Neuronal stem cell (in vitro differentiated cells): ENCODE data around the gene ERC2.

Experiments used
- DNase-seq: peaks from one replicate; pipeline ENCODE4 v3.0.0-alpha.2; 2013; ENCODE audit warnings: low spot score
- H2AFZ ChIP-seq: one replicate; pipeline ENCODE4 v1.6.1; 2013; ENCODE audit warnings: mild to moderate bottlenecking, low read length, inconsistent platforms
- H2AK5ac ChIP-seq: 2 replicates; pipeline ENCODE4 v1.6.1; 2013; ENCODE audit warnings: low read depth, mild to moderate bottlenecking, inconsistent platforms, low read length, moderate library complexity, mixed read lengths
- H2BK120ac ChIP-seq: 2 replicates; pipeline ENCODE4 v1.6.1; 2013; ENCODE audit warnings: low read depth, mild to moderate bottlenecking, inconsistent platforms, low read length, moderate library complexity, mixed read lengths
- H2BK12ac ChIP-seq: one replicate; pipeline ENCODE4 v1.6.1; 2013; ENCODE audit warnings: low read length, inconsistent platforms
- H2BK15ac ChIP-seq: 2 replicates; pipeline ENCODE4 v1.6.1; 2013; ENCODE audit warnings: mild to moderate bottlenecking, low read length, inconsistent platforms, mixed read lengths
- H2BK5ac ChIP-seq: one replicate; pipeline ENCODE4 v1.6.1; 2013; ENCODE audit warnings: inconsistent platforms, mild to moderate bottlenecking, low read length, moderate library complexity
- H3K14ac ChIP-seq: one replicate; pipeline ENCODE4 v1.6.1; 2013; ENCODE audit warnings: low read length, inconsistent platforms
- H3K18ac ChIP-seq: 2 replicates; pipeline ENCODE4 v1.6.1; 2013; ENCODE audit warnings: low read length, inconsistent platforms
- H3K23ac ChIP-seq: 2 replicates; pipeline ENCODE4 v1.6.1; 2013; ENCODE audit warnings: low read depth, mild to moderate bottlenecking, mixed read lengths, low read length, inconsistent platforms; ENCODE audit not compliant: poor library complexity
- H3K27ac ChIP-seq: replicated peaks from 3 replicates; pipeline ENCODE4 v1.5.1; 2013; ENCODE audit warnings: low read length, inconsistent platforms
- H3K27me3 ChIP-seq, 3 experiments: 2 replicates each; pipeline ENCODE4 v1.6.1; 2013; ENCODE audit warnings: low read length in 3 of 3, mild to moderate bottlenecking in 2 of 3, inconsistent platforms in 1 of 3, low read depth in 1 of 3, mixed read lengths in 1 of 3, moderate library complexity in 1 of 3; ENCODE audit not compliant: control insufficient read depth in 3 of 3, insufficient read depth in 3 of 3
- H3K36me3 ChIP-seq, 2 donors: replicated peaks in 1 of 2; 2 replicates each; pipeline ENCODE4 v1.6.1; 2013; ENCODE audit warnings: low read length in 2 of 2; ENCODE audit not compliant: control insufficient read depth in 2 of 2, insufficient read depth in 2 of 2
- H3K4ac ChIP-seq: 2 replicates; pipeline ENCODE4 v1.6.1; 2013; ENCODE audit warnings: inconsistent platforms, mild to moderate bottlenecking, low read length, moderate library complexity
- H3K4me1 ChIP-seq, 2 donors: 1 replicate in 1 of 2; 2 replicates in 1 of 2; pipeline ENCODE4 v1.6.1; 2013; ENCODE audit warnings: low read length in 2 of 2, low read depth in 1 of 2; ENCODE audit not compliant: control insufficient read depth in 2 of 2, insufficient read depth in 1 of 2
- H3K4me2 ChIP-seq: one replicate; pipeline ENCODE4 v1.6.1; 2013; ENCODE audit warnings: mild to moderate bottlenecking, low read length, inconsistent platforms; ENCODE audit not compliant: insufficient read depth, poor library complexity, severe bottlenecking
- H3K4me3 ChIP-seq, 2 donors: 2 replicates each; pipeline ENCODE4 v1.5.1; 2013; ENCODE audit warnings: low read length in 2 of 2, mild to moderate bottlenecking in 2 of 2, inconsistent platforms in 1 of 2, moderate library complexity in 1 of 2
- H3K79me1 ChIP-seq: one replicate; pipeline ENCODE4 v1.6.1; 2013; ENCODE audit warnings: low read depth, mild to moderate bottlenecking, inconsistent platforms, low read length, moderate library complexity
- H3K9ac ChIP-seq: one replicate; pipeline ENCODE4 v1.6.1; 2013; ENCODE audit warnings: mild to moderate bottlenecking, low read depth, low read length, inconsistent platforms; ENCODE audit not compliant: poor library complexity
- H3K9me3 ChIP-seq, 2 donors: replicated peaks in 1 of 2; 2 replicates each; pipeline versions ENCODE3 to v1.6.1; 2013; ENCODE audit warnings: low read length in 2 of 2, mild to moderate bottlenecking in 2 of 2, inconsistent platforms in 1 of 2, low read depth in 1 of 2, mixed read lengths in 1 of 2, moderate library complexity in 1 of 2; ENCODE audit not compliant: control insufficient read depth in 2 of 2, insufficient read depth in 1 of 2
- H4K8ac ChIP-seq: one replicate; pipeline ENCODE4 v1.6.1; 2013; ENCODE audit warnings: low read depth, mild to moderate bottlenecking, inconsistent platforms, low read length, moderate library complexity
- H4K91ac ChIP-seq: one replicate; pipeline ENCODE4 v1.6.1; 2013; ENCODE audit warnings: low read length, low read depth, mild to moderate bottlenecking, inconsistent platforms; ENCODE audit not compliant: poor library complexity
- WGBS, 2 donors: extraction: QIAGEN DNeasy Blood & Tissue Kit; methylation state at CpG; one replicate each; pipeline ENCODE4 v1.1.7; 2013; ENCODE audit warnings: missing lambda C conversion rate in 2 of 2, mixed read lengths in 1 of 2; ENCODE audit not compliant: insufficient read length in 2 of 2, insufficient replicate concordance in 1 of 2; ENCODE audit errors: extremely low coverage in 2 of 2; 5-methylcytosine and 5-hydroxymethylcytosine counted together

Gene ERC2

GRCh38 chr3:55645422-55645821, 822.8 kb downstream of the ERC2 start:
- no CpG with 5 or more reads among the region's 4 CpGs for WGBS, 2 donors
- no peak for DNase-seq
- no peaks in the 10 kb centered on the region for H3K27me3 ChIP-seq
- no peak overlapping the region for H2BK120ac ChIP-seq
- H2AK5ac ChIP-seq = no peak overlapping the region
- H4K91ac ChIP-seq = no peak overlapping the region
- H3K4ac ChIP-seq = no peak overlapping the region
- H2BK15ac ChIP-seq = no peak overlapping the region
- no peak overlapping the region for H3K23ac ChIP-seq
- H2AFZ ChIP-seq = no peak overlapping the region
- no peaks in the 10 kb centered on the region for H3K9me3 ChIP-seq
- no peak overlapping the region for H3K27ac ChIP-seq
- no peaks in the 10 kb centered on the region for H3K36me3 ChIP-seq
- no peak overlapping the region for H3K14ac ChIP-seq
- H3K9ac ChIP-seq = no peak overlapping the region
- H2BK12ac ChIP-seq = no peak overlapping the region
- H3K4me3 ChIP-seq = no peak overlapping the region
- no peak overlapping the region for H4K8ac ChIP-seq
- H3K4me2 ChIP-seq = no peak overlapping the region
- no peak overlapping the region for H3K18ac ChIP-seq
- no peaks in the 10 kb centered on the region for H3K79me1 ChIP-seq
- no peak overlapping the region for H2BK5ac ChIP-seq
- peaks cover 4 to 7% of the 10 kb centered on the region in 2 donors for H3K4me1 ChIP-seq

- no peak overlapping the region for H3K4me2 ChIP-seq
- no peak overlapping the region for H3K18ac ChIP-seq
- no peak for DNase-seq
- no peaks in the 10 kb centered on the region for H3K9me3 ChIP-seq
- H3K36me3 ChIP-seq = no peaks in the 10 kb centered on the region
- no peaks in the 10 kb centered on the region for H3K79me1 ChIP-seq
- H3K4me3 ChIP-seq = no peak overlapping the region
- H2BK5ac ChIP-seq = no peak overlapping the region
- no peak overlapping the region for H3K14ac ChIP-seq
- H3K9ac ChIP-seq = no peak overlapping the region
- H4K8ac ChIP-seq = no peak overlapping the region
- H2AFZ ChIP-seq = no peak overlapping the region
- H2BK120ac ChIP-seq = no peak overlapping the region
- H3K4me1 ChIP-seq = peaks cover 4 to 5% of the 10 kb centered on the region in 2 donors
- H3K27me3 ChIP-seq = no peaks in the 10 kb centered on the region
- H4K91ac ChIP-seq = no peak overlapping the region
- no CpG with 5 or more reads among the region's 2 CpGs for WGBS, 2 donors
- no peak overlapping the region for H3K27ac ChIP-seq
- H3K4ac ChIP-seq = no peak overlapping the region
- no peak overlapping the region for H2BK12ac ChIP-seq
- H2AK5ac ChIP-seq = no peak overlapping the region
- H2BK15ac ChIP-seq = no peak overlapping the region
- no peak overlapping the region for H3K23ac ChIP-seq
These were observed 825.0 kb downstream of the ERC2 start for GRCh38 chr3:55643283-55643682.

- no peak overlapping the region for H3K9ac ChIP-seq
- H3K79me1 ChIP-seq = no peaks in the 10 kb centered on the region
- WGBS, 2 donors = no CpG with 5 or more reads among the region's 2 CpGs
- DNase-seq = no peak
- H3K36me3 ChIP-seq = no peaks in the 10 kb centered on the region
- peaks cover 2 to 5% of the 10 kb centered on the region in 2 donors for H3K4me1 ChIP-seq
- H3K27me3 ChIP-seq = no peaks in the 10 kb centered on the region
- no peak overlapping the region for H3K4ac ChIP-seq
- H3K9me3 ChIP-seq = no peaks in the 10 kb centered on the region
- no peak overlapping the region for H3K4me2 ChIP-seq
- H2BK5ac ChIP-seq = no peak overlapping the region
- H3K18ac ChIP-seq = no peak overlapping the region
- H3K14ac ChIP-seq = no peak overlapping the region
- H2AK5ac ChIP-seq = no peak overlapping the region
- H3K23ac ChIP-seq = no peak overlapping the region
- H2BK12ac ChIP-seq = no peak overlapping the region
- H4K8ac ChIP-seq = no peak overlapping the region
- no peak overlapping the region for H3K27ac ChIP-seq
- H2AFZ ChIP-seq = no peak overlapping the region
- H3K4me3 ChIP-seq = no peak overlapping the region
- no peak overlapping the region for H2BK15ac ChIP-seq
- H4K91ac ChIP-seq = no peak overlapping the region
- no peak overlapping the region for H2BK120ac ChIP-seq
These were observed 826.3 kb downstream of the ERC2 start for GRCh38 chr3:55641964-55642363.

- Histone ChIP-seq H3K27me3 (no peaks in the 10 kb centered on the region), H3K14ac (no peak overlapping the region), H4K8ac (no peak overlapping the region), H2AFZ (no peak overlapping the region), H2BK120ac (no peak overlapping the region), H3K23ac (no peak overlapping the region), H3K9me3 (no peaks in the 10 kb centered on the region), H4K91ac (no peak overlapping the region), H2BK12ac (no peak overlapping the region), H3K36me3 (no peaks in the 10 kb centered on the region), H2BK15ac (no peak overlapping the region), H3K4me1 (no peaks in the 10 kb centered on the region), H3K9ac (no peak overlapping the region), H3K79me1 (no peaks in the 10 kb centered on the region), H2BK5ac (no peak overlapping the region), H3K4ac (no peak overlapping the region), H2AK5ac (no peak overlapping the region), H3K27ac (no peak overlapping the region), H3K18ac (no peak overlapping the region), H3K4me3 (no peak overlapping the region), H3K4me2 (no peak overlapping the region)
- WGBS, 2 donors = no CpG with 5 or more reads among the region's 9 CpGs
- DNase-seq = no peak
These were observed 828.1 kb downstream of the ERC2 start for GRCh38 chr3:55639896-55640765.
